HepG2 (cell line): ENCODE measurements around the gene MAPKAPK3. TPM values are rescaled to one million over a fixed set of nuclear protein-coding genes. Genes with fewer than 3 reads are reported as not detected.

Source experiments
- ADNP ChIP-seq: sonication (generic); formaldehyde crosslinking; IDR thresholded peaks from 2 replicates; pipeline ENCODE4 v1.4.0; 2020; ENCODE audit warnings: missing genetic modification reagents
- ATM ChIP-seq: fragments of 450-650 bp; IDR thresholded peaks from 2 replicates; pipeline ENCODE4 v1.7.1; 2017; ENCODE audit warnings: mild to moderate bottlenecking, borderline replicate concordance
- CHCHD3 ChIP-seq: sonication (generic); formaldehyde crosslinking; IDR thresholded peaks from 2 replicates; pipeline ENCODE4 v1.8.0; 2022; ENCODE audit warnings: mild to moderate bottlenecking, missing genetic modification reagents, moderate library complexity
- ELF4 ChIP-seq: sonication (generic); formaldehyde crosslinking; IDR thresholded peaks from 2 replicates; pipeline ENCODE4 v1.5.0; 2020; ENCODE audit warnings: missing genetic modification reagents, mild to moderate bottlenecking, moderate library complexity, borderline replicate concordance
- FIP1L1 ChIP-seq: fragments of 200-400 bp; formaldehyde crosslinking; IDR thresholded peaks from 2 replicates; pipeline ENCODE4 v1.6.1; 2018; ENCODE audit warnings: low read depth, mild to moderate bottlenecking, low read length, moderate library complexity, borderline replicate concordance; ENCODE audit not compliant: insufficient read depth
- FOSL2 ChIP-seq: sonication (generic); formaldehyde crosslinking; IDR thresholded peaks from 2 replicates; pipeline ENCODE4 v1.4.0; 2020; ENCODE audit warnings: missing genetic modification reagents
- FOXA3 ChIP-seq: IDR thresholded peaks from 2 replicates; pipeline ENCODE4 v1.6.1; 2016; ENCODE audit warnings: missing genetic modification reagents, missing compliant biosample characterization
- FOXP1 ChIP-seq, 2 experiments: fragments of 450-650 bp in 1 of 2; IDR thresholded peaks; 2 replicates each; pipeline ENCODE4 v1.6.1; 2017 to 2018; ENCODE audit warnings: antibody characterized with exemption in 1 of 2
- GATAD1 ChIP-seq: IDR thresholded peaks from 2 replicates; pipeline ENCODE4 v1.6.1; 2016; ENCODE audit warnings: missing genetic modification reagents, missing compliant biosample characterization
- GLI4 ChIP-seq: sonication (generic); formaldehyde crosslinking; IDR thresholded peaks from 2 replicates; pipeline ENCODE4 v1.5.1; 2020; ENCODE audit warnings: missing genetic modification reagents, mild to moderate bottlenecking, moderate library complexity, borderline replicate concordance
- HHEX ChIP-seq: IDR thresholded peaks from 2 replicates; pipeline ENCODE4 v1.6.1; 2016; ENCODE audit warnings: control low read depth
- HOXA3 ChIP-seq: sonication (generic); formaldehyde crosslinking; IDR thresholded peaks from 2 replicates; pipeline ENCODE4 v1.5.0; 2020; ENCODE audit warnings: missing genetic modification reagents
- KDM4B ChIP-seq: sonication (generic); formaldehyde crosslinking; IDR thresholded peaks from 2 replicates; pipeline ENCODE4 v1.4.0; 2020; ENCODE audit warnings: missing genetic modification reagents
- KLF9 ChIP-seq: IDR thresholded peaks from 2 replicates; pipeline ENCODE4 v1.6.1; 2016; ENCODE audit warnings: low read depth
- MTA3 ChIP-seq: sonication (generic); formaldehyde crosslinking; IDR thresholded peaks from 2 replicates; pipeline ENCODE4 v1.4.0; 2020; ENCODE audit warnings: missing genetic modification reagents
- MXD4 ChIP-seq: IDR thresholded peaks from 2 replicates; pipeline ENCODE4 v1.6.1; 2016; ENCODE audit warnings: mild to moderate bottlenecking, missing biosample characterization, missing genetic modification reagents
- NR1H2 ChIP-seq: sonication (generic); formaldehyde crosslinking; IDR thresholded peaks from 2 replicates; pipeline ENCODE4 v1.8.1; 2022; ENCODE audit warnings: low read depth, missing genetic modification reagents, borderline replicate concordance
- TFDP1 ChIP-seq: IDR thresholded peaks from 2 replicates; pipeline ENCODE4 v1.6.1; 2016; ENCODE audit warnings: missing compliant biosample characterization, missing genetic modification reagents, borderline replicate concordance
- XRCC5 ChIP-seq: fragments of 200-400 bp; formaldehyde crosslinking; optimal IDR thresholded peaks from 2 replicates; pipeline ENCODE3; 2017; ENCODE audit warnings: mild to moderate bottlenecking, low read length
- ZNF10 ChIP-seq: sonication (generic); formaldehyde crosslinking; IDR thresholded peaks from 2 replicates; pipeline ENCODE4 v1.4.0; 2020; ENCODE audit warnings: mild to moderate bottlenecking, low read depth, missing genetic modification reagents, borderline replicate concordance
- ZNF441 ChIP-seq: sonication (generic); formaldehyde crosslinking; IDR thresholded peaks from 2 replicates; pipeline ENCODE4 v1.7.0; 2021; ENCODE audit warnings: missing genetic modification reagents, borderline replicate concordance
- ZNF513 ChIP-seq: sonication (generic); formaldehyde crosslinking; conservative IDR thresholded peaks from 2 replicates; pipeline ENCODE4 v1.5.0; 2020; ENCODE audit warnings: missing genetic modification reagents
- ZNF552 ChIP-seq: sonication (generic); formaldehyde crosslinking; IDR thresholded peaks from 2 replicates; pipeline ENCODE4 v1.9.0; 2022; ENCODE audit warnings: missing genetic modification reagents, mild to moderate bottlenecking, borderline replicate concordance
- ZNF564 ChIP-seq: sonication (generic); formaldehyde crosslinking; IDR thresholded peaks from 2 replicates; pipeline ENCODE4 v1.8.1; 2023; ENCODE audit warnings: mild to moderate bottlenecking, missing genetic modification reagents
- ZNF883 ChIP-seq: sonication (generic); formaldehyde crosslinking; IDR thresholded peaks from 2 replicates; pipeline ENCODE4 v1.5.1; 2020; ENCODE audit warnings: mild to moderate bottlenecking, missing genetic modification reagents; ENCODE audit errors: not compliant biosample characterization
- ZNF891 ChIP-seq: sonication (generic); formaldehyde crosslinking; IDR thresholded peaks from 2 replicates; pipeline ENCODE4 v1.5.0; 2020; ENCODE audit warnings: mild to moderate bottlenecking, missing genetic modification reagents
- polyA plus RNA-seq, 8 experiments: library from polyadenylated mRNA; depleted of rRNA in 3 of 8; stranded (reverse) in 7 of 8; unstranded in 1 of 8; fragments of >200 nt; fragmentation: Illumina TruSeq in 4 of 8; extraction: Trizol in 4 of 8; gene quantifications; 2 replicates each; pipeline versions ENCODE4 v1.2.1 to v1.2.3, GENCODE V29; 2011 to 2016; ENCODE audit warnings: low read depth in 4 of 8, missing spikeins in 1 of 8, mixed read lengths in 1 of 8; ENCODE audit not compliant: insufficient read depth in 1 of 8
- total RNA-seq, 5 experiments: library from RNA; depleted of rRNA; stranded (reverse); fragments of >200 nt; fragmentation: Illumina TruSeq; extraction: Trizol; gene quantifications; 2 replicates each; pipeline ENCODE4 v1.2.3, GENCODE V29; 2016; ENCODE audit warnings: low read depth in 1 of 5

Gene MAPKAPK3
- total and polyA plus RNA-seq, 2 of the 13 experiments (the other 11 are each of a cell fraction or from before 2014, with no cell fraction given) = 39.9 to 41.2 TPM

- no peak for TF ChIP-seq ZNF10
- TF ChIP-seq FIP1L1 = no peak
- TF ChIP-seq KLF9 = no peak
- TF ChIP-seq TFDP1 (CRISPR knock-in tag) = no peak
- TF ChIP-seq GATAD1 (CRISPR knock-in tag) = peak; percentile 98
- TF ChIP-seq HHEX (CRISPR knock-in tag) = no peak
- no peak for TF ChIP-seq ATM
- no peak for TF ChIP-seq ADNP
- 0 out of 2 replicates have a peak, but pooled peaks have one; percentile 64 for TF ChIP-seq ZNF891 (CRISPR knock-in tag)
- TF ChIP-seq CHCHD3 (CRISPR knock-in tag) = no peak
- TF ChIP-seq FOXP1 (IDR thresholded peaks at IDR 0.05) = no peak
- TF ChIP-seq FOXP1 (CRISPR knock-in tag; IDR thresholded peaks at IDR 0.05) = no peak
- no peak for TF ChIP-seq ZNF513 (CRISPR knock-in tag)
- peak; percentile 89; the same call in 1 of the 2 replicates for TF ChIP-seq HOXA3
- TF ChIP-seq ELF4 (CRISPR knock-in tag) = no peak
- peak; percentile 85; the same call in 1 of the 2 replicates for TF ChIP-seq ZNF552 (CRISPR knock-in tag)
- TF ChIP-seq GLI4 (CRISPR knock-in tag) = no peak
- peak; percentile 44; the same call in 1 of the 2 replicates for TF ChIP-seq ZNF564 (CRISPR knock-in tag)
- no peak for TF ChIP-seq ZNF441
- TF ChIP-seq NR1H2 (CRISPR knock-in tag) = no peak
- peak; percentile 97 for TF ChIP-seq XRCC5
- TF ChIP-seq FOSL2 (CRISPR knock-in tag) = peak; percentile 54; the same call in 1 of the 2 replicates
- TF ChIP-seq ZNF883 (CRISPR knock-in tag) = no peak
- no peak for TF ChIP-seq MXD4 (CRISPR knock-in tag)
- no peak for TF ChIP-seq MTA3 (CRISPR knock-in tag)
- no peak; the same call in 1 of the 2 replicates for TF ChIP-seq KDM4B (CRISPR knock-in tag)
- peak; percentile 60 for TF ChIP-seq FOXA3 (CRISPR knock-in tag)
Measured at GRCh38 chr3:50568947-50569749, 47.8 kb upstream of the MAPKAPK3 start, which contains the start of gene HEMK1 (continued).
